Vagina (tissue), 2 donors: ENCODE data around the gene AADAC. TPM values are rescaled to one million over a fixed set of nuclear protein-coding genes. Genes with fewer than 3 reads are reported as not detected.
"Not testable (repeated sequence)": the region's sequence is repeated elsewhere in the genome, so short reads cannot be mapped to it uniquely, and the experiment has no call there.

Source experiments
- DNase-seq, 2 donors: peaks; one replicate each; pipeline ENCODE4 v3.0.0-alpha.2; 2017; ENCODE audit errors: extremely low spot score in 2 of 2
- H3K27ac ChIP-seq: fragments of 200-600 bp; sonication (generic); one replicate; pipeline ENCODE4 v1.5.1; 2019
- H3K27me3 ChIP-seq: fragments of 200-600 bp; sonication (generic); one replicate; pipeline ENCODE4 v1.5.1; 2019
- H3K36me3 ChIP-seq, 2 donors: fragments of 200-600 bp; sonication (generic); one replicate each; pipeline ENCODE4 v1.5.1; 2017 to 2019
- H3K4me1 ChIP-seq: fragments of 200-600 bp; sonication (generic); one replicate; pipeline ENCODE4 v1.5.1; 2019
- H3K4me3 ChIP-seq, 2 donors: fragments of 200-600 bp; sonication (generic); 1 replicate in 1 of 2; 2 replicates in 1 of 2; pipeline ENCODE4 v1.5.1; 2016 to 2019
- H3K9me3 ChIP-seq: fragments of 200-600 bp; sonication (generic); one replicate; pipeline ENCODE4 v1.5.1; 2019
- CTCF ChIP-seq, 3 experiments: fragments of 450-650 bp in 2 of 3; fragments of 200-600 bp in 1 of 3; sonication (generic) in 1 of 3; IDR thresholded peaks; one replicate each; pipeline ENCODE4 v1.5.1; 2017 to 2019; ENCODE audit warnings: antibody characterized with exemption in 3 of 3, mild to moderate bottlenecking in 2 of 3, moderate library complexity in 2 of 3
- POLR2A ChIP-seq, 2 donors: fragments of 450-650 bp; IDR thresholded peaks; one replicate each; pipeline ENCODE4 v1.6.1; 2017; ENCODE audit warnings: antibody characterized with exemption in 2 of 2, mild to moderate bottlenecking in 2 of 2, moderate library complexity in 2 of 2
- POLR2AphosphoS5 ChIP-seq, 2 donors: sonication (generic); formaldehyde crosslinking; IDR thresholded peaks; one replicate each; pipeline ENCODE4 v1.9.0; 2017; ENCODE audit warnings: antibody characterized with exemption in 2 of 2, mild to moderate bottlenecking in 2 of 2, low read depth in 1 of 2; ENCODE audit not compliant: insufficient read depth in 1 of 2
- intact Hi-C: fragments of 100-400 bp; cut with DNase I; formaldehyde crosslinking; loops from one replicate; pipeline ENCODE4 v1.15.1; 2023
- total RNA-seq: library from RNA; depleted of rRNA; stranded (reverse); fragments of >200 nt; gene quantifications from one replicate; pipeline ENCODE4 v1.2.3, GENCODE V29; 2016

AADAC gene
- total RNA-seq, 1 donor from 2014 or later, result 2.0 TPM

GRCh38 chr3:151841801-151842200, 27.9 kb downstream of the AADAC start:
- DNase-seq, result no peak
- H3K36me3 ChIP-seq, result no peaks in the 10 kb centered on the region
- H3K9me3 ChIP-seq, result no peaks in the 10 kb centered on the region
- H3K27me3 ChIP-seq, result no peaks in the 10 kb centered on the region
- no peak overlapping the region for H3K4me3 ChIP-seq
- H3K27ac ChIP-seq, result no peak overlapping the region
- peaks cover 2% of the 10 kb centered on the region for H3K4me1 ChIP-seq
- intact Hi-C loops, result no loop called here
- TF ChIP-seq POLR2A (IDR thresholded peaks at IDR 0.05) (no peak), POLR2AphosphoS5 (IDR thresholded peaks at IDR 0.05; ENCODE audit: insufficient read depth in 1 of 2, low read depth in 1 of 2) (no peak), CTCF (IDR thresholded peaks at IDR 0.05) (no peak)

DNA sequence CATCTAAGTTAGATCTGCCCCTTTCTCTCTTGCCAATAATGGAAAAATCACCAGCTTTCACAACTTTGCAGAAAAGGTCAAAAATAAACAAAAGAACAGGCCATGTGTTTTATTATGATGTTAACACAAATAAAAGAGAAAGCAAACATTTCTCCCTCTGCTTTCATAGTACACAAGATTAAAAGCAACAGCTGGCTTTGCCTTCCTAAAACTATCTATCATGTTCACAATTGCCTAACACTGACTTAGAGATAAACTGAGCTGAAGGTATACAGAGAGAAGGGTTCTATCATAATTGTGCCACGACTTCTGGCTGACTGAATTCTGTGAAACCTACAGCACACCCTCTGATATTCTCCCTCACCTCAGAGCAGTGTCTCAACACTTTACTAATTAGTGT, 29.4 kb downstream of the AADAC start:
- no peak for DNase-seq
- Histone ChIP-seq H3K27me3 (no peaks in the 10 kb centered on the region), H3K36me3 (no peaks in the 10 kb centered on the region), H3K4me1 (no peaks in the 10 kb centered on the region), H3K9me3 (no peaks in the 10 kb centered on the region), H3K27ac (no peak overlapping the region), H3K4me3 (no peak overlapping the region)
- TF ChIP-seq POLR2A (IDR thresholded peaks at IDR 0.05) (no peak), POLR2AphosphoS5 (IDR thresholded peaks at IDR 0.05; ENCODE audit: insufficient read depth in 1 of 2, low read depth in 1 of 2) (no peak), CTCF (IDR thresholded peaks at IDR 0.05) (no peak)
- intact Hi-C loops, result no loop called here

DNA sequence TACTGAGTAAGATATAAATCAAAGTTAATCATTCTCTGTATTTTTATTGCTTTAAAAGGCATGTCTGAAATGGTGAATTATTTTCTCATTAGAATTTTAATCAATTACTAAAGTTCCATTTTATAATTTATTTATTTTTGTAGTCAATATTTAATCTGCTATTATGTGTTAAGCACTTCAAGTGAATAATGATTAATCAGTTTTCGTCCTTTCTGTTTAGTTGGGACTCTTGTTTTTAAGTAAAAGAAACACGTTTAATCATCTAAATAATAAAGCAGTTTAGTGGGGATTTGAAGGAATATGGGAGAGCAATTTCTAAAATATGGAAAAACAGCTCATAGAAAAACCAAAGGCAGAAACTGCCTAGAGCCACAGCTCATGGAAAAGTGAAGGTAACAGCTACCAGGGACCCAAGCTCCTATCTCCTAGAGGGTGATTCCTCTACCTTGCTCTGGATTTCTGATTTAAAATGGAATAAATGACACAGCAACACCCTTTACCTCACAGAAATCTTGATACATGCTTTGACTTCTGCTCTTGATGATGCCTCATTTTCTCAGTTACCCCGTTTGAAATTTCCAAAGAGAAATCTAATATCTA, 31.5 kb downstream of the AADAC start:
- intact Hi-C loops, result no loop called here
- Histone ChIP-seq H3K4me3 (no peak overlapping the region), H3K36me3 (no peaks in the 10 kb centered on the region), H3K4me1 (no peaks in the 10 kb centered on the region), H3K9me3 (no peaks in the 10 kb centered on the region), H3K27ac (no peak overlapping the region), H3K27me3 (no peaks in the 10 kb centered on the region)
- TF ChIP-seq POLR2AphosphoS5 (IDR thresholded peaks at IDR 0.05; ENCODE audit: insufficient read depth in 1 of 2, low read depth in 1 of 2) (no peak), POLR2A (IDR thresholded peaks at IDR 0.05) (no peak), CTCF (IDR thresholded peaks at IDR 0.05) (no peak)
- no peak for DNase-seq

GRCh38 chr3:151850065-151850464, 36.1 kb downstream of the AADAC start:
- H3K4me3 ChIP-seq, H3K4me1 ChIP-seq, DNase-seq, H3K9me3 ChIP-seq, intact Hi-C loops, H3K27ac ChIP-seq, H3K27me3 ChIP-seq, H3K36me3 ChIP-seq: not testable (repeated sequence)

- H3K27me3 ChIP-seq, result no peaks in the 10 kb centered on the region
- no peak for DNase-seq
- TF ChIP-seq POLR2AphosphoS5 (IDR thresholded peaks at IDR 0.05; ENCODE audit: insufficient read depth in 1 of 2, low read depth in 1 of 2), result no peak
- TF ChIP-seq CTCF (IDR thresholded peaks at IDR 0.05), result no peak
- TF ChIP-seq POLR2A (IDR thresholded peaks at IDR 0.05), result no peak
- intact Hi-C loops, result no loop called here
- no peak overlapping the region for H3K27ac ChIP-seq
- no peaks in the 10 kb centered on the region for H3K36me3 ChIP-seq
- H3K4me3 ChIP-seq, result no peak overlapping the region
- H3K4me1 ChIP-seq, result no peaks in the 10 kb centered on the region
- no peaks in the 10 kb centered on the region for H3K9me3 ChIP-seq
Observed at GRCh38 chr3:151852074-151852811, 38.3 kb downstream of the AADAC start.
